Measurements from ENCODE around the gene RNF130.

Gene RNF130

GRCh38 chr5:180009581-180009980, 62.0 kb downstream of the RNF130 start:
- no peak for DNase-seq (ENCODE audit: extremely low read depth, low read depth)
- TF ChIP-seq CTCF (IDR thresholded peaks at IDR 0.05; ENCODE audit: low read depth, low read length) = no peak

- no peak for DNase-seq (ENCODE audit: extremely low read depth, low read depth)
- no peak for TF ChIP-seq CTCF (IDR thresholded peaks at IDR 0.05; ENCODE audit: low read depth, low read length)
Measured at GRCh38 chr5:180008433-180008832, 63.1 kb downstream of the RNF130 start.

GRCh38 chr5:180007582-180007981, 64.0 kb downstream of the RNF130 start:
- no peak for TF ChIP-seq CTCF (IDR thresholded peaks at IDR 0.05; ENCODE audit: low read depth, low read length)
- no peak for DNase-seq (ENCODE audit: extremely low read depth, low read depth)

- no peak for TF ChIP-seq CTCF (IDR thresholded peaks at IDR 0.05; ENCODE audit: low read depth, low read length)
- DNase-seq (ENCODE audit: extremely low read depth, low read depth) = no peak
Measured at GRCh38 chr5:180006141-180006540, 65.4 kb downstream of the RNF130 start.

- no peak for TF ChIP-seq CTCF (IDR thresholded peaks at IDR 0.05; ENCODE audit: low read depth, low read length)
- no peak for DNase-seq (ENCODE audit: extremely low read depth, low read depth)
Measured at GRCh38 chr5:180003127-180003526, 68.4 kb downstream of the RNF130 start.

GRCh38 chr5:180001742-180002141, 69.8 kb downstream of the RNF130 start:
- no peak for DNase-seq (ENCODE audit: extremely low read depth, low read depth)
- no peak for TF ChIP-seq CTCF (IDR thresholded peaks at IDR 0.05; ENCODE audit: low read depth, low read length)

- no peak for DNase-seq (ENCODE audit: extremely low read depth, low read depth)
- no peak for TF ChIP-seq CTCF (IDR thresholded peaks at IDR 0.05; ENCODE audit: low read depth, low read length)
Measured at GRCh38 chr5:180001136-180001535, 70.4 kb downstream of the RNF130 start.
